Measurements from ENCODE around the gene DLG2. TPM values are rescaled to one million over a fixed set of nuclear protein-coding genes. Genes with fewer than 3 reads are reported as not detected.

DLG2 gene
- total RNA-seq, 1 donor from 2014 or later: 1.8 TPM

DNA sequence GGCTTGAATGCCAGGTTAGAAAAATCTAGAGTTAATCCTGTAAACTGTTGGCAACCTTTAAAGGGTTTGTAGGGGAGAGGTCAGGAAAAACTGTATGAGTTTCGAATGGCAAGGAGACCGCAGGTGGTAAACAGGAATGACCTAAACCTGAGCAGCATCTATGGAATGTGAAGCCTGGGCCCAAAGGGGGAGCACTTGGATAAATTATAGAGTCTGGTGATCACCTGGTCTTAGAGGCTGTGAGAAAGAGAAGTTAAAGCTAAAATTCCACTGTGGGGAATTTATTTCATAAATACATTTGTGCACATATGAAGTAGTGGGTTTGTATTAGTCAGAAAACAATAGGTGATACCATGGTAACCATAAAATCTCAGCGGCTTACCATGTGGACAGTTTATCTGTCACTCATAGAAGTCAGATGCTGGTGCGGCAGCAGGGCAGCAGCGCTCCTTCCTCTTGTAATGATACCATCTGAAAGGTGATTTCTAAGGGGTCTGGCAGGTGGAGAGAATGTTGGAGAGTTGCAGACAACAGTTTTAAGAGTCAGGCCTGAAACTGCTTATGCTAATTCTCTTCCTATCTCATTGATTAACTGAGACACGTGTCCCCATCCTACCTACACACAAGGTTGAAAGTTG lies 1236.6 kb downstream of the DLG2 start:
- Histone ChIP-seq H3K4me1 (ENCODE audit: insufficient read depth, low read length) (no peaks in the 10 kb centered on the region), H3K4me3 (ENCODE audit: insufficient read depth, low read depth, low read length) (no peak overlapping the region), H3K9ac (ENCODE audit: low read length) (no peak overlapping the region), H4K20me1 (ENCODE audit: insufficient read depth, low read length) (no peaks in the 10 kb centered on the region), H3K27me3 (ENCODE audit: insufficient read depth, low read length) (no peaks in the 10 kb centered on the region), H2AFZ (ENCODE audit: low read depth, low read length) (no peak overlapping the region), H3K27ac (ENCODE audit: low read depth, low read length) (no peak overlapping the region), H3K4me2 (ENCODE audit: low read length) (no peak overlapping the region), H3K79me2 (ENCODE audit: insufficient read depth, low read length) (no peaks in the 10 kb centered on the region), H3K9me3 (ENCODE audit: insufficient read depth, low read depth, low read length) (no peaks in the 10 kb centered on the region), H3K36me3 (ENCODE audit: insufficient read depth, low read length) (no peaks in the 10 kb centered on the region)
- no peaks in the 10 kb centered on the region for H3K36me3 Mint-ChIP-seq (ENCODE audit: low read depth, unreplicated experiment)
- FAIRE-seq (no peak), DNase-seq (ENCODE audit: low read depth) (peak; percentile 14)
- H3K4me1 Mint-ChIP-seq (ENCODE audit: low read depth, unreplicated experiment): peaks cover 5% of the 10 kb centered on the region
- no peaks in the 10 kb centered on the region for H3K9me3 Mint-ChIP-seq (ENCODE audit: unreplicated experiment)
- no peak overlapping the region for H3K4me3 Mint-ChIP-seq (ENCODE audit: unreplicated experiment)
- no peak for TF ChIP-seq EZH2 (IDR thresholded peaks at IDR 0.05; ENCODE audit: insufficient read depth, low read length)
- TF ChIP-seq, protein P1, sequence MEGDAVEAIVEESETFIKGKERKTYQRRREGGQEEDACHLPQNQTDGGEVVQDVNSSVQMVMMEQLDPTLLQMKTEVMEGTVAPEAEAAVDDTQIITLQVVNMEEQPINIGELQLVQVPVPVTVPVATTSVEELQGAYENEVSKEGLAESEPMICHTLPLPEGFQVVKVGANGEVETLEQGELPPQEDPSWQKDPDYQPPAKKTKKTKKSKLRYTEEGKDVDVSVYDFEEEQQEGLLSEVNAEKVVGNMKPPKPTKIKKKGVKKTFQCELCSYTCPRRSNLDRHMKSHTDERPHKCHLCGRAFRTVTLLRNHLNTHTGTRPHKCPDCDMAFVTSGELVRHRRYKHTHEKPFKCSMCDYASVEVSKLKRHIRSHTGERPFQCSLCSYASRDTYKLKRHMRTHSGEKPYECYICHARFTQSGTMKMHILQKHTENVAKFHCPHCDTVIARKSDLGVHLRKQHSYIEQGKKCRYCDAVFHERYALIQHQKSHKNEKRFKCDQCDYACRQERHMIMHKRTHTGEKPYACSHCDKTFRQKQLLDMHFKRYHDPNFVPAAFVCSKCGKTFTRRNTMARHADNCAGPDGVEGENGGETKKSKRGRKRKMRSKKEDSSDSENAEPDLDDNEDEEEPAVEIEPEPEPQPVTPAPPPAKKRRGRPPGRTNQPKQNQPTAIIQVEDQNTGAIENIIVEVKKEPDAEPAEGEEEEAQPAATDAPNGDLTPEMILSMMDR (IDR thresholded peaks at IDR 0.05; ENCODE audit: insufficient read depth, low read depth, low read length): no peak
- H3K27me3 Mint-ChIP-seq (ENCODE audit: low read depth, unreplicated experiment): no peaks in the 10 kb centered on the region
- no peak overlapping the region for H3K27ac Mint-ChIP-seq (ENCODE audit: unreplicated experiment)

DNA sequence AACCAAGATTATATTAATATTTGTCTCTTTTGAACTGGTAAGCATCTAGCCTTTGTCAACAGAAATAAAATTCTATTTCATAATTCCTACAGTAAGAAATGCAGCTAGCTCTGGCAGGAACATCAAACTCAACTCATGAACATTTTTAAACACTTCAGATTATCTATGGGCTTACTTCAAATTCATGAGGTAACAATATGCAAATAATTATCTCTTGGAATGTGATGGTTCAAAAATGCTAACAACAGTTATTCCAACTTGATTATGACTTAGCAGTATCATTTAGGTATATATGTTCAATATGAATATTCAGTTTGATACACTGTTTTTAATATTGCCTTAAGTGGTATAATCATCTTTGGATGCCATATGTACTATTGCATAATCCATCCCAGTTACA lies 1237.4 kb downstream of the DLG2 start:
- Histone ChIP-seq H3K79me2 (ENCODE audit: insufficient read depth, low read length) (no peaks in the 10 kb centered on the region), H3K9me3 (ENCODE audit: insufficient read depth, low read depth, low read length) (no peaks in the 10 kb centered on the region), H3K9ac (ENCODE audit: low read length) (no peak overlapping the region), H2AFZ (ENCODE audit: low read depth, low read length) (no peak overlapping the region), H3K27me3 (ENCODE audit: insufficient read depth, low read length) (no peaks in the 10 kb centered on the region), H3K4me2 (ENCODE audit: low read length) (no peak overlapping the region), H3K4me1 (ENCODE audit: insufficient read depth, low read length) (no peaks in the 10 kb centered on the region), H4K20me1 (ENCODE audit: insufficient read depth, low read length) (no peaks in the 10 kb centered on the region), H3K27ac (ENCODE audit: low read depth, low read length) (no peak overlapping the region), H3K4me3 (ENCODE audit: insufficient read depth, low read depth, low read length) (no peak overlapping the region), H3K36me3 (ENCODE audit: insufficient read depth, low read length) (no peaks in the 10 kb centered on the region)
- FAIRE-seq (no peak), DNase-seq (ENCODE audit: low read depth) (no peak)
- H3K36me3 Mint-ChIP-seq (ENCODE audit: low read depth, unreplicated experiment): no peaks in the 10 kb centered on the region
- no peaks in the 10 kb centered on the region for H3K27me3 Mint-ChIP-seq (ENCODE audit: low read depth, unreplicated experiment)
- no peak for TF ChIP-seq EZH2 (IDR thresholded peaks at IDR 0.05; ENCODE audit: insufficient read depth, low read length)
- TF ChIP-seq, protein P1 (IDR thresholded peaks at IDR 0.05; ENCODE audit: insufficient read depth, low read depth, low read length): no peak
- H3K4me1 Mint-ChIP-seq (ENCODE audit: low read depth, unreplicated experiment): peaks cover 3% of the 10 kb centered on the region
- H3K4me3 Mint-ChIP-seq (ENCODE audit: unreplicated experiment): no peak overlapping the region
- no peak overlapping the region for H3K27ac Mint-ChIP-seq (ENCODE audit: unreplicated experiment)
- H3K9me3 Mint-ChIP-seq (ENCODE audit: unreplicated experiment): no peaks in the 10 kb centered on the region

DNA sequence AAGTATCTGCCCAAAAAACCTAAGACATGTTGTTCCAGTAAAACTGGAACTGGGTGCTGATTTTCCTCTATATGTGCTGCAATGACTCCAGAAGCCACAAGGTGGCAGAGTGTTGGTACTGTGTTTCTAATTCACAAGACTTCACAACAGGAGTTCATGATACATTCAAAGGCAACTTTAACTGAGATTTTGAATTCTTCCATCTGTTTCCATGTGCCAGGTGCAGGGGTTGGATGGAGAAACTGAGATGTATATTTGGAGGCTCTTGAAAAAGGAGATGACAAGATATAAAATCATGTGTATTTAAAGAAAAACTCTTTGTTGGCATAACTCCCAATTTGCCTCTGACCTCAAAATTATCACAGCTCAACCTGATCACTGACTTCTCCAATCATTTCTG lies 1242.4 kb downstream of the DLG2 start:
- FAIRE-seq (no peak), DNase-seq (ENCODE audit: low read depth) (peak; percentile 22)
- no peak overlapping the region for H3K27ac Mint-ChIP-seq (ENCODE audit: unreplicated experiment)
- Histone ChIP-seq H2AFZ (ENCODE audit: low read depth, low read length) (no peak overlapping the region), H3K27me3 (ENCODE audit: insufficient read depth, low read length) (no peaks in the 10 kb centered on the region), H3K4me1 (ENCODE audit: insufficient read depth, low read length) (no peaks in the 10 kb centered on the region), H3K4me3 (ENCODE audit: insufficient read depth, low read depth, low read length) (no peak overlapping the region), H3K27ac (ENCODE audit: low read depth, low read length) (no peak overlapping the region), H3K9me3 (ENCODE audit: insufficient read depth, low read depth, low read length) (no peaks in the 10 kb centered on the region), H3K9ac (ENCODE audit: low read length) (no peak overlapping the region), H3K4me2 (ENCODE audit: low read length) (no peak overlapping the region), H3K79me2 (ENCODE audit: insufficient read depth, low read length) (no peaks in the 10 kb centered on the region), H4K20me1 (ENCODE audit: insufficient read depth, low read length) (no peaks in the 10 kb centered on the region), H3K36me3 (ENCODE audit: insufficient read depth, low read length) (no peaks in the 10 kb centered on the region)
- H3K4me1 Mint-ChIP-seq (ENCODE audit: low read depth, unreplicated experiment): no peaks in the 10 kb centered on the region
- no peaks in the 10 kb centered on the region for H3K27me3 Mint-ChIP-seq (ENCODE audit: low read depth, unreplicated experiment)
- TF ChIP-seq EZH2 (IDR thresholded peaks at IDR 0.05; ENCODE audit: insufficient read depth, low read length): no peak
- TF ChIP-seq, protein P1 (IDR thresholded peaks at IDR 0.05; ENCODE audit: insufficient read depth, low read depth, low read length): peak; percentile 91
- no peaks in the 10 kb centered on the region for H3K36me3 Mint-ChIP-seq (ENCODE audit: low read depth, unreplicated experiment)
- no peaks in the 10 kb centered on the region for H3K9me3 Mint-ChIP-seq (ENCODE audit: unreplicated experiment)
- no peak overlapping the region for H3K4me3 Mint-ChIP-seq (ENCODE audit: unreplicated experiment)
